ENCODE measurements around the gene ACER1. TPM values are rescaled to one million over a fixed set of nuclear protein-coding genes. Genes with fewer than 3 reads are reported as not detected.

ACER1 gene
- total and polyA plus RNA-seq, 4 donors, result 0.07 TPM; not detected in 3

- DNase-seq (ENCODE audit: low spot score), result no peak
- Histone ChIP-seq H3K36me3 (ENCODE audit: control insufficient read depth in 4 of 4, insufficient read depth in 3 of 4, low read depth in 1 of 4, low read length in 3 of 4) (peaks cover 13 to 25% (median 19%) of the 10 kb centered on the region in 4 donors), H3K4me3 (ENCODE audit: low read depth in 1 of 3, low read length in 3 of 3) (no peak overlapping the region), H3K27ac (ENCODE audit: low read depth in 1 of 2, low read length in 2 of 2) (no peak overlapping the region), H3K9ac (ENCODE audit: low read depth in 1 of 2, low read length in 2 of 2) (no peak overlapping the region), H3K27me3 (ENCODE audit: control insufficient read depth in 4 of 4, insufficient read depth in 4 of 4, low read length in 3 of 4) (no peaks in the 10 kb centered on the region), H3K4me1 (ENCODE audit: control insufficient read depth in 4 of 4, insufficient read depth in 4 of 4, low read length in 3 of 4) (peaks cover 2 to 14% (median 4%) of the 10 kb centered on the region in 4 donors), H3K9me3 (ENCODE audit: control insufficient read depth in 4 of 4, low read length in 3 of 4) (no peaks in the 10 kb centered on the region)
- TF ChIP-seq ATF3 (IDR thresholded peaks at IDR 0.05) (no peak), EGR1 (IDR thresholded peaks at IDR 0.05; ENCODE audit: low read depth in 2 of 2) (no peak), JUND (IDR thresholded peaks at IDR 0.05) (no peak), RXRA (IDR thresholded peaks at IDR 0.05) (no peak)
- TF ChIP-seq, protein P1, sequence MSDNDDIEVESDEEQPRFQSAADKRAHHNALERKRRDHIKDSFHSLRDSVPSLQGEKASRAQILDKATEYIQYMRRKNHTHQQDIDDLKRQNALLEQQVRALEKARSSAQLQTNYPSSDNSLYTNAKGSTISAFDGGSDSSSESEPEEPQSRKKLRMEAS (IDR thresholded peaks at IDR 0.05), result no peak
- whole genome bisulfite sequencing, result 90% methylated on average over 19 of the region's 19 CpGs
Measured at GRCh38 chr19:6376512-6377190, 43.2 kb upstream of the ACER1 start.

DNA sequence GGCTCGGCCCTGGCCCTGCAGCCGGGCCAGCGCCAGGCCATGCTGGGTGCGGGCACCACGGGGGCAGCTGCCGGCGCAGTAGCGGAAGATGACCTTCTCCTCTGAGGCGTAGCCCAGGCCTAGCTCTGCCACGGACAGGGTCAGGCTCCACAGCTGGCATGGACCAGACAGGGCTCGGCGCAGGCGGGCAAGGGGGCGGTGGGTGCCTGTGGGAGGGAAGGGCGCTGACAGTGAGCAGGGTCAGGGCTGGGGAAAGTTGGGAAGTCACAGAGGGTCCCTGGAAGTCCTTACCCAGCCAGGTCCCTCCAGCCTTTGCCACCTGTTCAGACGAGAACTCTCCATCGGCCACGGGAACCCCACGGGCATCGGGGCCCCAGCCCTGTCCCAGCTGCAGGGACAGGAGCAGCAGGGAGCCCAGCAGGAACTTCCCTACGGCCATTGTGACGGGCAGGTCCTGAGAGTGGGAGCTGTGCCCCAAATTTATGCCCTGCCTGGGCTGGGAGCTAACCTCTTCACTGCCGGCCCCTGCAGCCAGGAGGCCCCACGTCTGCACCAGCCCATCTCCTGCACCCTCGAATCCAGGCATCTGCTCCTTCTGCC is 42.1 kb upstream of the ACER1 start, which contains the start of gene PSPN:
TSS of gene PSPN (minus strand) at position 523 of the 600 bp plus-strand sequence. CDS start at position 439, 84 bp downstream.
- Histone ChIP-seq H3K9me3 (ENCODE audit: control insufficient read depth in 4 of 4, low read length in 3 of 4) (no peaks in the 10 kb centered on the region), H3K9ac (ENCODE audit: low read depth in 1 of 2, low read length in 2 of 2) (no peak within 1 kb of the TSS), H3K4me3 (ENCODE audit: low read depth in 1 of 3, low read length in 3 of 3) (no peak within 1 kb of the TSS), H3K36me3 (ENCODE audit: control insufficient read depth in 4 of 4, insufficient read depth in 3 of 4, low read depth in 1 of 4, low read length in 3 of 4) (peaks cover 11 to 17% (median 15%) of the 10 kb centered on the region in 4 donors), H3K27ac (ENCODE audit: low read depth in 1 of 2, low read length in 2 of 2) (no peak within 1 kb of the TSS), H3K4me1 (ENCODE audit: control insufficient read depth in 4 of 4, insufficient read depth in 4 of 4, low read length in 3 of 4) (peaks cover 2 to 14% (median 4%) of the 10 kb centered on the region in 4 donors), H3K27me3 (ENCODE audit: control insufficient read depth in 4 of 4, insufficient read depth in 4 of 4, low read length in 3 of 4) (no peaks in the 10 kb centered on the region)
- 91% methylated on average over 25 of the region's 25 CpGs for WGBS
- TF ChIP-seq HNF4A (conservative IDR thresholded peaks at IDR 0.05) (no peak), GABPA (IDR thresholded peaks at IDR 0.05 in 1 of 2, conservative IDR thresholded peaks at IDR 0.05 in 1 of 2) (no peak), ZBTB33 (IDR thresholded peaks at IDR 0.05) (no peak), FOXA2 (IDR thresholded peaks at IDR 0.05) (no peak), HNF4G (IDR thresholded peaks at IDR 0.05) (no peak), SP1 (IDR thresholded peaks at IDR 0.05) (no peak)
- TF ChIP-seq, protein P2, sequence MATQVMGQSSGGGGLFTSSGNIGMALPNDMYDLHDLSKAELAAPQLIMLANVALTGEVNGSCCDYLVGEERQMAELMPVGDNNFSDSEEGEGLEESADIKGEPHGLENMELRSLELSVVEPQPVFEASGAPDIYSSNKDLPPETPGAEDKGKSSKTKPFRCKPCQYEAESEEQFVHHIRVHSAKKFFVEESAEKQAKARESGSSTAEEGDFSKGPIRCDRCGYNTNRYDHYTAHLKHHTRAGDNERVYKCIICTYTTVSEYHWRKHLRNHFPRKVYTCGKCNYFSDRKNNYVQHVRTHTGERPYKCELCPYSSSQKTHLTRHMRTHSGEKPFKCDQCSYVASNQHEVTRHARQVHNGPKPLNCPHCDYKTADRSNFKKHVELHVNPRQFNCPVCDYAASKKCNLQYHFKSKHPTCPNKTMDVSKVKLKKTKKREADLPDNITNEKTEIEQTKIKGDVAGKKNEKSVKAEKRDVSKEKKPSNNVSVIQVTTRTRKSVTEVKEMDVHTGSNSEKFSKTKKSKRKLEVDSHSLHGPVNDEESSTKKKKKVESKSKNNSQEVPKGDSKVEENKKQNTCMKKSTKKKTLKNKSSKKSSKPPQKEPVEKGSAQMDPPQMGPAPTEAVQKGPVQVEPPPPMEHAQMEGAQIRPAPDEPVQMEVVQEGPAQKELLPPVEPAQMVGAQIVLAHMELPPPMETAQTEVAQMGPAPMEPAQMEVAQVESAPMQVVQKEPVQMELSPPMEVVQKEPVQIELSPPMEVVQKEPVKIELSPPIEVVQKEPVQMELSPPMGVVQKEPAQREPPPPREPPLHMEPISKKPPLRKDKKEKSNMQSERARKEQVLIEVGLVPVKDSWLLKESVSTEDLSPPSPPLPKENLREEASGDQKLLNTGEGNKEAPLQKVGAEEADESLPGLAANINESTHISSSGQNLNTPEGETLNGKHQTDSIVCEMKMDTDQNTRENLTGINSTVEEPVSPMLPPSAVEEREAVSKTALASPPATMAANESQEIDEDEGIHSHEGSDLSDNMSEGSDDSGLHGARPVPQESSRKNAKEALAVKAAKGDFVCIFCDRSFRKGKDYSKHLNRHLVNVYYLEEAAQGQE (IDR thresholded peaks at IDR 0.05), result no peak
- DNase-seq (ENCODE audit: low spot score), result no peak

Measured in liver (tissue), 9 donors.